NCI-H2227 (cell line): ENCODE data around the gene MARCHF5.
"Not testable (repeated sequence)": the region's sequence is repeated elsewhere in the genome, so short reads cannot be mapped to it uniquely, and the experiment has no call there.

Source experiments
- DNase-seq: peaks from one replicate; lab custom pipeline; 2025; ENCODE audit not compliant: unreplicated experiment; lab: John Stamatoyannopoulos, UW

Gene MARCHF5

GRCh38 chr10:92304061-92304460, 13.1 kb downstream of the MARCHF5 start:
- no peak for DNase-seq

DNA sequence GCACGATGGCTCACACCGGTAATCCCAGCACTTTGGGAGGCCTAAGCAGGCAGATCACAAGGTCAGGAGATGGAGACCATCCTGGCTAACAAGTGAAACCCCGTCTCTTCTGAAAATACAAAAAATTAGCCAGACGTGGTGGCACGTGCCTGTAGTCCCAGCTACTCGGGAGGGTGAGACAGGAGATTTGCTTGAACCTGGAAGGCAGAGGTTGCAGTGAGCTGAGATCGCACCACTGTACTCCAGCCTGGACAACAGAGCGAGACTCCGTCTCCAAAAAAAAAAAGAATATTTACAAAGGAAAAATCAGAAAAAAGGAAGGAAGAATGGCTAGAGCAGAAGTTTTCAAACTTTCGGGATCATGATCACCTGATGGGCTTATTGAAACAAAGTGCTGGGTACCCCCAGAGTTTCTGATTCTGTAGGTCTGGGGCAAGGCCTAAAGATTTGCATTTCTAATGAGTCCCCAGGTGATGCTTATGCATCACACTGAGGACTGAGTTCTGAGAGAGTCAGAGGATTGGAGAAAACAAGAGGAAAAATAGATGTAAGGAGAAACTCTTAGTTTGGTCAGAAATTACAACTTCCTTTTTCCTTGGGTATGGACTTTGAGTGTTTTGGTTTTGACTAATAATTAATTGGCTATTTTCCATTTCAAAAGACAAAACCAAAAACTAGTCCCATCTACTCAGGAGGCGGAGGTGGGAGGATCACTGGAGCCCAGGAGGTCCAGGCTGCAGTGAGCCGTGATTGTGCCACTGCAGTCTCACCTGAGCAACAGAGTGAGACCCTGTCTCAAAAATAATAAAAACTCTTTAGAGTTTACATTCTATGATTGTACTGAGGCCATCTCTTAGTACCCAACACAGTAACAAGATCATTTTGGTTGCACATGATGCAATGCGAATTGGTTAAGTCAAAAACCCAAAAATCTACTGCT, 14.4 kb downstream of the MARCHF5 start:
- DNase-seq = no peak

DNA sequence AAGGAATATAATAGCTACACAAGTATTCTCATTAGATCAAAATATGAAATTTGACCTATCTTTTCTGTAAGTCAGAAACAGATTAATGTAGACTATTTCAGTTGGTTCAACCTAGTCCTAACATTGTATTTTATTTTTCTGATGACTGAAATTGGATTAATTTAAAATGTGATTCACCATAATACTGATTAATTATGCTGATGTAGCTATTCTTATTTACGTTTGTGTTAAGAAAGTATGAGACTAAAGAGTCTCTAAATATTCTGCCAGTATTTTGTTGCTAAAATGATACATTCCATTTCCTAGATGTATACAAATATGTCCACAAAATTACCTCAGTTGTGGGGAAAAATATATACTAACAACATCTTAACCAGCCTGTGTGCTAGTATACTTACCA, 18.3 kb downstream of the MARCHF5 start:
- DNase-seq = no peak

GRCh38 chr10:92313750-92314149, 22.8 kb downstream of the MARCHF5 start:
- DNase-seq = no peak

DNA sequence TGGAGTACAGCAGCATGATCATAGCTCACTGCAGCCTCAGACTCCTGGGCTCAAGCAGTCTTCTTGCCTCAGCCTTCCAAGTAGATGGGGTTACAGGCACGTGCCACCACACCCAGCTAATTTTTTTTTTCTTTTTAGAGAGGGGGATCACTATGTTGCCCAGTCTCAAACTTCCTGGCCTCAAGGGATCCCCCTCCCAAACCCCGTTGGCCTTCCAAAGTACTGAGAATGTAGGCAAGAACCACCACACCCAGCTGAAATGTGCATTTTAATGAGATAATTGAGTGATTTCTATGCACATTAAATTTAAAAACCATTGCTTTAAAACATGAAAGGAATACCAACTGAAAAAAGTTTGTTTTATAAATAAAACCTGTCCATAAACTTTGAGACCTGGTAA, 25.6 kb downstream of the MARCHF5 start:
- DNase-seq = no peak

- DNase-seq = no peak
These were observed 32.1 kb downstream of the MARCHF5 start for GRCh38 chr10:92323079-92323478.

- DNase-seq = no peak
These were observed 36.8 kb downstream of the MARCHF5 start for GRCh38 chr10:92327445-92328433.

DNA sequence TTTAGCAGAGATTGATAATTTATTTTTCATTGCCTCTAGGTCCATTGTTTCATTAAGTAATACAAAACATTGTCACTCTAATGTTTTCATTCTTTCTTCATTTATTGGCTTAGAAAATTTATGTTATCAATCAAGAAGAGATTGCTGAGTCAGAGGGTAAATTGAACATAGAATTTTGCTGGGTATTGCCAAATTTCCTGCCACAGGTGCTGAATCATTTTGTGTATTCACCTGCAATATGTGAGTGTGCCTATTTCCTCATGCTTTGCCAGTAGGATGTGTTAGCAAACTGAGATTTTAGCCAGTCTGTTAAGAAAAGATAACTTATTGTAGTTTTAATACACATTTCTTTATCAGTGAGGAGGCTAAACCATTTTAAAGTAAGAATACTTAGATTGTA, 38.0 kb downstream of the MARCHF5 start:
- no peak for DNase-seq

DNA sequence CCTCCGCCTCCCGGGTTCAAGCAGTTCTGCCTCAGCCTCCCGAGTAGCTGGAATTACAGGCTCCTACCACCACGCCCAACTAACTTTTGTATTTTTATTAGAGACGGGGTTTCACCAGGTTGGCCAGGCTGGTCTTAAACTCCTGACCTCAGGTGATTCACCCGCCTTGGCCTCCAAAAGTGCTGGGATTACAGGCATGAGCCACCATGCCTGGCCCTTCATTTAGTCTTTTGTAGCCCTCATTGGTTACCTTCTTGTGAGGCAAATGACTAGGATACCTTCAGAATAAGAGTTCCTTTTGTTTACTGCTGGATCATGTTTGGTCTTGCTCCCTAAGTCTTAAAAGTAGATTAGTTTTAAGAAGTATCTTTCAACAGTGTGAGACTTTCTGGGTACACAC, 39.0 kb downstream of the MARCHF5 start:
- not testable (repeated sequence) for DNase-seq

DNA sequence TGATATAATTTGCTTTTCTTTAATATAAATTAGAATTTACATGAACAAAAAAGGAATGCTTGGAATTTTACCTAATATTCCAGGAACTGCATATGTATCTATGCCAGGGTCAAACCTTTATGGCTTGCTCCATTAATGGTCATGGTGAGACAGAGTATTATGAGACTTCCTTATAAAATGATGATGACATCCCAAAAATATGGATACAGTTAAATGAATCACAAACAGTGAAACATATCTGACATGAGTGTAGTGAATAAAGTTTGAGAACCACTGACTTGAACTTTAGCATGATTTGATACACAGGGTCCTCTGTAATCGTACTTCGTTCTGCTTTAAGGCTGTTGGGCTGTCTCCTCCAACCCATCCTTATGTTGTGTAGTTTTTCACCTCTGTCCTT, 51.8 kb downstream of the MARCHF5 start:
- DNase-seq = no peak

DNA sequence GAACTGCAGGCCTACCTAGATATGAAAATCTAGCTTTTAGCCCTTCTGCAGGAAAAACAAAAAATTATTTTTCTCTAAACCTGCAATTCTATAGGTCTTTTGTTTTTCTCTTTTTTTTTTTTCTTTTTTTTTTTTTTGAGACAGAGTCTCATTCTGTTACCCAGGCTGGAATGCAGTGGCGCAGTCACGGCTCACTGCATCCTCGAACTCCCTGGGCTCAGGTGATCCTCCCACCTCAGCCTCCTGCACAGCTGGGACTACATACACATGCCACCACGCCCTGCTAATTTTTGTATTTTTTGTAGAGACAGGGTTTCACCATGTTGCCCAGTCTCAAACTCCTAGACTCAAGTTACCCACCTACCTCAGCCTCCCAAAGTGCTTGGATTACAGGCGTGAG, 54.6 kb downstream of the MARCHF5 start:
- DNase-seq = not testable (repeated sequence)

GRCh38 chr10:92347035-92347676, 56.2 kb downstream of the MARCHF5 start:
- not testable (repeated sequence) for DNase-seq

DNA sequence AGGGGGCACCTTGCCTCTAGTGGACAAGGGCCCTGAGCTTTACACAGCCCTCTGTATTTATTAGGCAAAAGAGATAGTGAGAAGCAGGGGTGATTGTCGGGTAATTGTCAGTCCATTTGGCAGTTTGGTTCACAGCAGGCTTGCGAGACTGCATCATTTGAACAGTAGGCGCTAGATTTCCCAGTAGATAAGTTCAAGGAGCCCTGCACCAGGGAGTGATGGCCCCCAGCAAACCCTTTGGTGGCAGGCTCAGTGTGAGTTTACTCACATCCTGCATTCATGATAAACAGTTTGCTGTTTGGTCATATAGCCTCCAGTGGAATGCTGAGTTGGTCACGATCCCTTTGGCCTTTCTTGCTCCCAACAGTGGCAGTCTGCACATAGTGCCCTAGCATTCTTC, 59.4 kb downstream of the MARCHF5 start:
- DNase-seq = no peak

DNA sequence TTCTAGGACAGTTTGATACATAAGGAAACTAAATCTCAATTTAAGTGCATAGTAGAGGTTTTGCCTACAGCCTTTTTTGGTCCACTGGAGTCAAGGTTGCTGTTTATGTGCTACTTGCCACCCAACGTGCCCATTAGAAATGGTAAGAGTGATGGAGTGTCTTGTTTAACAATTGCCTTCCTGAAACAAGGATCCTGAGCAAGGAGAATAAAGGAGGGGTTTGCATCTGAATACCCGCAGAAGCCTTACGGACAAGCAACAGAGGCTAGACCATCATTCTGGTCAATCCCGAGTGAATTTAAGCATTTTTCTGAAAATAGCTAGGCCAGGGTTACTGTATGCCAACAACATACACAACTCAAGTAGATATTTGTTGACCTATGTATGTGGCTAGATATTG, 63.6 kb downstream of the MARCHF5 start:
- DNase-seq = no peak

DNA sequence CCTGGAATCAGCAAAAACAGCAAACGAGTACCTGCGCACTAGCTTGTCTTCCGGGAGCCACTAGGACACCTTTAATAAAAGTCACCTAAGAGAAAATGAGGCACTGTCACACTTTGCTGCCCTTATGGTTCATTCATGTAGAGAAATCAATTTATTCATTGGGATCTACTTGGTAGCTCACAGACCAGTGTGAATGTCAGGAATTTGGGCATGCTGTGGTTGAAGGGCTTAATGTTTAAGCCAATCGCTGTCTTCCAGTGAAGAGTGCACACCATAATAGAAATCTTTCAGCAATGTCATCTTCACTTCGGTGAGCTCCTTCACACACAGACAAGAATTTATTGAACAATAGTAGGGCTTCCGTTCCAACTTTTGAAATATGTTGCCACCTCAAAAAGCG, 65.1 kb downstream of the MARCHF5 start:
- DNase-seq = no peak

DNA sequence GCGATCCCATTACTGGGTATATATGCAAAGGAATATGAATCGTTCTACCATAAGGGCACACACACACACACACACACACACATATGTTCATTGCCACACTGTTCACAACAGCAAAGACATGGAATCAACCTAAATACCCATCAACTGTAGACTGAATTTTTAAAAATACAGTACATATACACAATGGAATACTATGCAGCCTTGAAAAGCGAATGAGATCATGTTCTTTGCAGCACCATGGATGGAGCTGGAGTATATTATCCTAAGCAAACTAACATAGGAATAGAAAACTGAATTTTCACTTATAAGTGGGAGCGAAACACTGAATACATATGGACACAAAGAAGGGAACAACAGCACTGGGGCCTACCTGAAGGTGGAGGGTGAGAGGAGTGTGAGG, 72.5 kb downstream of the MARCHF5 start:
- DNase-seq = no peak

GRCh38 chr10:92366412-92367021, 75.5 kb downstream of the MARCHF5 start:
- no peak for DNase-seq

DNA sequence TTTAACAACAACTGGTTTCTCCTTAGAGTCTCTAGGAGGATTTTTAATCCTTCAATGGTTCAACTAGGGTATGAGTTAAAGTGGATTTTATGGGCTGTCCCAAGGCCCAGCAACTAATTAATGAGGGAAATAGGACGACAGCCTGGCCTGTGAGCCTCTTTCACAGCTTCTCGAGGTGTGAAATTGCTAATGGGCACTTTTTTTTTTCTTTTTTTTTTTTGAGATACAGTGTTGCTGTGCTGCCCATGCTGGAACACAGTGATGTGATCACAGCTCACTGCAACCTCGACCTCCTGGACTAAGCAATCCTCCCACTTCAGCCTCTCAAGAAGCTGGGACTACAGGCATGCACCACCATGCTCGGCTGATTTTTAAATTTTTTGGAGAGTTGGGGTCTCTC, 87.0 kb downstream of the MARCHF5 start:
- no peak for DNase-seq

- no peak for DNase-seq
These were observed 90.6 kb downstream of the MARCHF5 start for GRCh38 chr10:92381543-92381954.

DNA sequence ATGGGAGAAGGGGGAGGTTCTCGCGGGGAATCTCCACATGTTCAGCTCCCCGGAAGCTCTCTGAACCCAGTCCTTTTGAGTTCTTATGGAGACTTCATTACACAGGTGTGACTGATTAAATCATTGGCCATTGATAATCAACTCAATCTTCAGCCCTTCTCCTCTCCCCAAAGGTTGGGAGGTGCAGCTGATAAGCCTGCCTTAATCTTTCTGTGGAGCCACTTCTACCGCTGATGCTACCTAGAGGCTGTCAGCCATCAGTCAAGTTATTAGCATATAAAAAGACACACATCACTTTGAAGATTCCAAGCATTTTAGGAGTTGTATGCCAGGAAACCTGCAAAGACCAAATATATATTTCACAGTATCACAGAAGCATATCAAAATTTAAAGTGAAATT, 91.7 kb downstream of the MARCHF5 start:
- DNase-seq = no peak

DNA sequence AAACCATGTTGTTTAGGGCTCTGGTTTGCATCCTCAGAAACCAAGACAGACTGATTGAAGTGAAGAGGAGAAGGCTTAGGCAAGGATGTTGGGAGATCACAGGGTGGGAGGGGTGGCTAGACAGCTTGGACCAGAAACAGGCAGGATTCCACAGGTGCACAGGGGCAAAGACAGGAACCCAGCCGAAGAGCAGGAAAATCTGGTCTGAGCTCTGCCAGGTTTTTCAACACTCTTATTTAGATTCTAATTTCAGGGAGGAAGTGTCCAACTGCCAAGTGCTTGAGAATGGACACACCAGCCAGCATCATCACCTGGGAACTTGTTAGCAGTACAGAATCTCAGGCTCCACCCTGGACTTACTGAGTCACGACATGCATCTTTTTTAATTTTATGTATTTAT, 93.8 kb downstream of the MARCHF5 start:
- DNase-seq = no peak
